ENCODE measurements around the gene SPACA9.

SPACA9 gene

GRCh38 chr9:132838291-132838690 is 40.4 kb upstream of the SPACA9 start:
- H3K4me3 ChIP-seq (ENCODE audit: low read depth, low read length): no peak overlapping the region
- no peak for DNase-seq (ENCODE audit: low read depth, low spot score)
- ChIA-PET CTCF (interaction anchor here (0.8 kb wide), 1 partner anchor 78 kb away, joined by 3 read pairs; no protein-coding TSS in a partner anchor), POLR2A (interaction anchor here (0.6 kb wide), 1 partner anchor 39 kb away, joined by 3 read pairs; no protein-coding TSS in a partner anchor)
- TF ChIP-seq CTCF (IDR thresholded peaks at IDR 0.05; ENCODE audit: insufficient read depth, low read length, missing control alignments): no peak

GRCh38 chr9:132840980-132841379 is 37.7 kb upstream of the SPACA9 start:
- no peak for DNase-seq (ENCODE audit: low read depth, low spot score)
- CTCF ChIA-PET: no interaction called here
- POLR2A ChIA-PET: no interaction called here
- no peak overlapping the region for H3K4me3 ChIP-seq (ENCODE audit: low read depth, low read length)
- no peak for TF ChIP-seq CTCF (IDR thresholded peaks at IDR 0.05; ENCODE audit: insufficient read depth, low read length, missing control alignments)

GRCh38 chr9:132842124-132843044 is 36.3 kb upstream of the SPACA9 start:
- CTCF ChIA-PET: no interaction called here
- H3K4me3 ChIP-seq (ENCODE audit: low read depth, low read length): no peak overlapping the region
- no peak for TF ChIP-seq CTCF (IDR thresholded peaks at IDR 0.05; ENCODE audit: insufficient read depth, low read length, missing control alignments)
- DNase-seq (ENCODE audit: low read depth, low spot score): no peak
- POLR2A ChIA-PET: no interaction called here

GRCh38 chr9:132846109-132846917 is 32.4 kb upstream of the SPACA9 start:
- H3K4me3 ChIP-seq (ENCODE audit: low read depth, low read length): no peak overlapping the region
- CTCF ChIA-PET: no interaction called here
- POLR2A ChIA-PET: interaction anchor here (0.5 kb wide), 1 partner anchor 199 kb away, joined by 8 read pairs; no protein-coding TSS in a partner anchor
- TF ChIP-seq CTCF (IDR thresholded peaks at IDR 0.05; ENCODE audit: insufficient read depth, low read length, missing control alignments): no peak
- DNase-seq (ENCODE audit: low read depth, low spot score): no peak

- DNase-seq (ENCODE audit: low read depth, low spot score): no peak
- TF ChIP-seq CTCF (IDR thresholded peaks at IDR 0.05; ENCODE audit: insufficient read depth, low read length, missing control alignments): no peak
- CTCF ChIA-PET: no interaction called here
- POLR2A ChIA-PET: no interaction called here
- H3K4me3 ChIP-seq (ENCODE audit: low read depth, low read length): no peak overlapping the region
Measured at GRCh38 chr9:132846918-132847515, 31.7 kb upstream of the SPACA9 start.
